Amygdala (tissue), 56 donors: ENCODE data around the gene CDK18.
A peak's percentile ranks its signal among the peaks of the same experiment; 100 is the strongest.
"Not testable (repeated sequence)": the region's sequence is repeated elsewhere in the genome, so short reads cannot be mapped to it uniquely, and the experiment has no call there.

Experiments used
- DNase-seq, 56 donors: peaks; one replicate each; lab custom pipeline; 2025; lab: John Stamatoyannopoulos, UW

CDK18 gene

GRCh38 chr1:205504311-205505075, at the start of gene CDK18:
CDK18 (plus strand) TSS chr1:205504669; CDS start chr1:205523168, 18,499 bp downstream.
- DNase-seq, result peak in 54 of 56 donors; percentile 25 to 95 (median 84)

GRCh38 chr1:205454903-205455335, 49.5 kb upstream of the CDK18 start:
- DNase-seq, result no peak

- DNase-seq, result no peak
Observed at GRCh38 chr1:205455581-205456382, 48.7 kb upstream of the CDK18 start, which contains the start of gene BLACAT1. BLACAT1 (minus strand) TSS chr1:205456045.

- DNase-seq, result no peak
Observed at GRCh38 chr1:205456383-205456867, 48.0 kb upstream of the CDK18 start.

- DNase-seq, result no peak
Observed at GRCh38 chr1:205456868-205457745, 47.4 kb upstream of the CDK18 start.

- no peak for DNase-seq
Observed at GRCh38 chr1:205458777-205459566, 45.5 kb upstream of the CDK18 start.

GRCh38 chr1:205465392-205465791, 39.1 kb upstream of the CDK18 start:
- DNase-seq, result no peak

GRCh38 chr1:205466595-205467220, 37.8 kb upstream of the CDK18 start:
- no peak for DNase-seq

- DNase-seq, result no peak
Observed at GRCh38 chr1:205470131-205470530, 34.3 kb upstream of the CDK18 start.

- DNase-seq, result no peak
Observed at GRCh38 chr1:205472737-205473441, 31.6 kb upstream of the CDK18 start.

- no peak for DNase-seq
Observed at GRCh38 chr1:205473475-205473874, 31.0 kb upstream of the CDK18 start.

- no peak for DNase-seq
Observed at GRCh38 chr1:205473966-205474365, 30.5 kb upstream of the CDK18 start.

GRCh38 chr1:205474571-205474970, 29.9 kb upstream of the CDK18 start:
- no peak for DNase-seq

GRCh38 chr1:205475855-205476254, 28.6 kb upstream of the CDK18 start:
- DNase-seq, result no peak

GRCh38 chr1:205476648-205477047, 27.8 kb upstream of the CDK18 start:
- DNase-seq, result no peak

GRCh38 chr1:205477121-205477758, 27.2 kb upstream of the CDK18 start:
- DNase-seq, result no peak

- DNase-seq, result peak in 8 of 56 donors; percentile 7 to 20 (median 14)
Observed at GRCh38 chr1:205477759-205478247, 26.7 kb upstream of the CDK18 start.

- DNase-seq, result not testable (repeated sequence)
Observed at GRCh38 chr1:205478985-205479384, 25.5 kb upstream of the CDK18 start.
